NCI-H345 treated with DMSO at 0.1 percent for 48 hours (cell line): ENCODE results near the gene RNF223.
"Not testable (repeated sequence)": the region's sequence is repeated elsewhere in the genome, so short reads cannot be mapped to it uniquely, and the experiment has no call there.

Experiments
- DNase-seq: peaks from one replicate; lab custom pipeline; 2025; ENCODE audit not compliant: unreplicated experiment; lab: John Stamatoyannopoulos, UW

The RNF223 gene

DNA sequence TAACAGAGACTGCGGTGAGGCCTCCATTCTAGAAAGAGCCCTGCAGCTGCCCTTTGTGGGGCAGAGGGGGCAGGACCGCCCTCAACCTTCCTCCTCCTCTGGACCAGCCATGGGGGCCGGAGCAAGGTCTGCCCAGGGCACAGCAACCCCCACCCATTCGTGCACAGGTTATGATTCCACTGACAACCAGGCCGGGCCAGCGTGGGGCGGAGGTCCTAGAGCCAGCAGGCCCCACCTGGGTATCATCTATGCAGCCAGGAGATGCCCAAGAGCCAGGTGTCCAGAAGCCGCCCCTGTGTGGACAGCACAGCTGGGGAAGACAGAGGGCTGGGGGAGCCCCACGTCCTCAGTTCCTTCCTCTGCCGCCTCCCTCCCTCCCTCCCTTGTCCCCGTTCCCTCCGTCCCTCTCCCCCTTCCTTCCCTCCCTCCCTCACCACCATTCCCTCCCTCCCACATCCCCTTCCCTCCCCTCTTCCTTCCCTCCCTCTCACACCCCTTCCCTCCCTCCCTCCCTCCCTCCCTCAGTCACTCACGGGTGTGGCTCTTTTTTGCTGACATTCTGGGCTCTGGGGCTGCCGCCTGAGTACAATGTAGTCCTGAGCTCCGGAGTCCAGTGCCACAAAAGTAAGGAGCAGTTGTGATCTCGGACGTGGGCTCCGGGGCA, 12.3 kb downstream of the RNF223 start:
- DNase-seq, result no peak

DNA sequence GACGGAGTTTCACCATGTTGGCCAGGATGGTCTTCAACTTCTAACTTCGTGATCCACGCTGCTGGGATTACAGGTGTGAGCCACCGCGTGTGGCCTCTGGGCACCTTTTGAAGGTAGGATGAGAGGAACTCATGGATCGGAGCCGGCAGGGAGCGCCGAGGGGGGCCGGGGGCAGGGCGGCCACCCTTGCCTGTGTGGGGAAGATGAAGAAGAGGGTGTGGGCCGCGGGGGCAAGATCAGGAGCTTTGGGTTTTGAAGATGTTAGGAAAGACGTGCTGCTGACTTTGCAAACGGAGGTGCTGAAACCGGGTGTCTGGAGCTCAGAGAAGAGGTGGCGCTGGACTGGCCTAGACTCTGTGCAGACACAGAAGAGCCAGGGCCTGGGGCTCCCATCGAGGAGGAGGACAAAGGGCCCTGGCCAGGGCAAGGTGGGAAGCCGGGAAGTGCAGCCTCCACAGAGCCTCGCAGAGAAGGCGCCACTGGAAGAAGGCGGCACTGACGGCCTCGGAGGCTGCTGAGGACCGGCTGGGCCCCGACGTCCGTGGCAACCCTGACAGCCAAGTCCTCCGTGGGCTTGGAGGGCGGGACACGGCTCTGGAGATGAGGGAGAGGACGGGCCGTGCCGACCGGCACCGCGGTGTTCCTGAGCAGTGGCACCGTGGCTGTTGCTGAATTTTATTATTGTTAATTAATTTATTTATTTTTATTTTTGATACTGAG, 13.7 kb downstream of the RNF223 start:
- DNase-seq, result no peak

DNA sequence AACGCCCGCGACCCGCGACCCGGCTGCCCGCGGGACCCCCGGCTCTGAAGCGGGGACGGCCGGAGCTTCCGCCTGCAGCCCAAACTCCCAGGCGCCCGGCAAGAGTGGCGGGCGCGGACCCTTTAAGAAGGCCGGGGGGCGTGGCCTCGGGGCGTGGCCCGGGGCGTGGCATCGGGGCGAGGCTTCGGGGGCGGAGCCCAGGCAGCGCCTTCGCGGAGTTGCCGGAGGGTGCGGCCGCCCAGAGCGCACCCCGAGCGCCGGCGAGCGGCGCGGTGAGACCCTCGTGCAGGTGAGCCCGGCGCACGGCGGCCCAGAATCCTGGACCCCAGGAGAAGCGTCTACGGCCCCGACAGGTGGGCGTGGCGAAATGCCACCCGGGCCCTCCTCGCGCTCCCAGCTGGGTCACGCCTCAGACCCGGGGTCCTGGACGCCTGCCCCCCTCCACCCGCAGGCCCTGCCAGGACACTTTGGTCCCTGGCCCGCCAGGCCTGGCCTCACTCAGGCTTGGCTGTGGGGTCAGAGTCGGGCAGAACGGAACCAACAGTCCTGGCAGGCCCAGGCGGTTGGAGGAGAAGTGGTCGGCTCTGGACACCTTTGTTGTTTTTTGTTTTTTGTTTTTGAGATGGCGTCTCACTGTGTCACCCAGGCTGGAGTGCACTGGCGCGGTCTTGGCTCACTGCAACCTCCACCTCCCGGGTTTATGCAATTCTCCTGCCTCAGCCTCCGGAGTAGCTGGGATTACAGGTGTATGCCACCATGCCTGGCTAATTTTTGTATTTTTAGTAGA, 14.4 kb downstream of the RNF223 start:
- peak; percentile 31 for DNase-seq

DNA sequence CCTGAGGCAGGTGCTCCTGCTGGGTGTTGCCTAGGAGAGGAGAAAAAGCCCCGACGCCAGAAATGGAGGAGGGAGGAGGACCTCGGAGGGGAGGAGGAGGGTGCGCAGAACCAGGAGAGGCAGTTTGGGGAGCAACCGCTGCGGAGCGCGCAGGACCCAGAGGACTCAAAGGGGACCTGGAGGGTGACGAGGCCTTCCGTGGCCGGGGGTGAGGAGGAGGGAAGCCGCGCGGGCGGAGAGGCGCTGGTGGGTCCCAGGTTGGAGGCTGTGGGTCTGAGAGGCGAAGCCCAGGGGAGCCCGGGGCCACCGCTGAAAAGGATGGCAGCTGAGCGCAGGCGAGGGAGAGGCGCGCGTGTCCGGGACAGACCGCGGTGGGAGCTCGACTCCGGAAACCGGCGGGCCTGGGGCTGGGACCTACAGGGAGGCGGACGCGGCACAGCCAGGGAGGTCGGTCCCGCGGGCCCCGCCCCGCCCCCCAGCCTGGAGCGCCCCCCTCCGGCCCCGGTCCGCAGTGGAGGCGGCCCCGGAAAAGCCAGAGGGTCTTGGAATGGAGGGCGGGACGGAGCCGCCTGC, 15.1 kb downstream of the RNF223 start:
- no peak for DNase-seq

DNA sequence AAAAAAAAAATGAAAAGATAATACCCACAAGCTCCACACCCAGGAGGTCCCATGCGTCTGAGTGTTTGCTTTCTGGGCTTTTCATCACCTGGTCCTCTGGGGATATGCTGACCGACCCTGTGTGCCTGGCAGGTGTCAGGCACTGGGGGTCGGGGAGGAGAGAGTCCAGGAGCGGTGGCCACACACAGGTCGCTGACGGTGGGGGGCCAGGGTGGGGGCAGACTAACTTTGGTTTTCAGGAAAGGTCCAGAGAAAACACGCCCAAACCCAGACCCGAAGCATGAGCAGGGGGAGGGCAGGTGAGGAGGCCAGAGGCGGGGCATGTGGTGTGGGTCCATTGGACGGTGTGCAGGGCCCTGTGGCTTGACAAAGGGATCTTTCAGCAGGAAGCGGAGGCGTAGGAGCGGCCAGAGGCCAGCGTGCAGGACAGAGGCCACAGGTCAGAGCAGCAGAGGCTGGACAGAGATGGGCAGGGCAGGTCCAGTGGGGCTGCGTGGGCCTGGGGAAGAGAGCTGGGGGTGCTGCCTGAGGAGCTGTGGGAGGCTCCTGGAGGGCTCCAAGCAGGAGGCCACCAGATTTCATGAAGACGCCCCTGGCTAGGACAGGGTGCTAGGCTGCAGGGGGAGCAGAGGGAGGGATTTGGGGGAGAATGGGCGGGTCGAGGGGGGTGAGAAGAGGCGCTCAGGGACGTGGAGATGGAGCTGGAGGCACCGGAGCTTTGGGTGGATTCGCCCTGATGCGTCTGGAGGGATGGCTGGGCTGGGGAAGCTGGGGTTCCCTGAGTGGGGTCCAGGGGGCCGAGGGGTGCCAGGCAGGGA, 15.8 kb downstream of the RNF223 start:
- DNase-seq, result no peak

DNA sequence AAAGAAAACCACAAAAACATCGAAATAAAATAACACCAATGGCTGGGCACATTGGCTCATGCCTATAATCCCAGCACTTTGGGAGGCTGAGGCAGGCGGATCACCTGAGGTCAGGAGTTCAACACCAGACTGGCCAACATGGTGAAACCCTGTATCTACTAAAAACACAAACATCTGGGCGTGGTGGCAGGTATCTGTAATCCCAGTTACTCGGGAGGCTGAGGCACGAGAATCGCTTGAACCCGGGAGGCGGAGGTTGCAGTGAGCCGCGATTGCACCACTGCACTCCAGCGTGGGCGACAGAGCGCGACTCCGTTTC, 16.4 kb downstream of the RNF223 start:
- DNase-seq, result not testable (repeated sequence)

DNA sequence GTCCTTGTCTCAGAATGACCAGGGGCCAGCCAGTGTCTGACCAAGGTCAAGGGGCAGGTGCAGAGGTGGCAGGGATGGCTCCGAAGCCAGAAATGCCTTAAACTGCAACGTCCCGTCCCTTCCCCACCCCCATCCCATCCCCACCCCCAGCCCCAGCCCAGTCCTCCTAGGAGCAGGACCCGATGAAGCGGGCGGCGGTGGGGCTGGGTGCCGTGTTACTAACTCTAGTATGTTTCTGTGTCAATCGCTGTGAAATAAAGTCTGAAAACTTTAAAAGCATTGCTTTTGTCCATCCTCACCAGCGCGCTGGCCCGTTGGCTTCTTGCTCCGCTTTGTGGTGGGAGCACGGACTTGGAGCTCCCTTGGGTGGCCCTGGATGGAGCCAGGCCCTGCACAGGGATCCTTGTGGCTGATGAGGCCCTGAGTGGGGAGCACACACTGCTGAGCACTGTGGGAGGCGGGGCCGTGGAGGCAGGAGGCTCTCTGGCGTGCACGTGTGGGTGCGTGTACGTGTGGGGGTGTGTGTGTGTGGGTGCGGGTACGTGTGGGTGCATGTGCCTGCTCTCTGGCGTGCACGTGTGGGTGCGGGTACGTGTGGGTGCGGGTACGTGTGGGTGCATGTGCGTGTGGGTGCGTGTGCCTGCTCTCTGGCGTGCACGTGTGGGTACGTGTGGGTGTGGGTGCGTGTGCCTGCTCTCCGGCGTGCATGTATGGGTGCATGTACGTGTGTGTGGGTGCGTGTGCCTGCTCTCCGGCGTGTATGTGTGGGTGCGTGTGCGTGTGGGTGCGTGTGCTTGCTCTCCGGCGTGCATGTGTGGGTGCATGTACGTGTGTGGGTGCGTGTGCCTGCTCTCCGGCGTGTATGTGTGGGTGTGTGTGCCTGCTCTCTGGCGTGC, 18.0 kb downstream of the RNF223 start:
- no peak for DNase-seq

DNA sequence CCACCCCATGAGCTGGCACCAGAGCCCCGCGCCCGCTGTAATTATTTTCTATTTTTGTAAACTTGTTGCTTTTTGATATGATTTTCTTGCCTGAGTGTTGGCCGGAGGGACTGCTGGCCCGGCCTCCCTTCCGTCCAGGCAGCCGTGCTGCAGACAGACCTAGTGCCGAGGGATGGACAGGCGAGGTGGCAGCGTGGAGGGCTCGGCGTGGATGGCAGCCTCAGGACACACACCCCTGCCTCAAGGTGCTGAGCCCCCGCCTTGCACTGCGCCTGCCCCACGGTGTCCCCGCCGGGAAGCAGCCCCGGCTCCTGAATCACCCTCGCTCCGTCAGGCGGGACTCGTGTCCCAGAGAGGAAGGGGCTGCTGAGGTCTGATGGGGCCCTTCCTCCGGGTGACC, 19.1 kb downstream of the RNF223 start:
- DNase-seq, result no peak

DNA sequence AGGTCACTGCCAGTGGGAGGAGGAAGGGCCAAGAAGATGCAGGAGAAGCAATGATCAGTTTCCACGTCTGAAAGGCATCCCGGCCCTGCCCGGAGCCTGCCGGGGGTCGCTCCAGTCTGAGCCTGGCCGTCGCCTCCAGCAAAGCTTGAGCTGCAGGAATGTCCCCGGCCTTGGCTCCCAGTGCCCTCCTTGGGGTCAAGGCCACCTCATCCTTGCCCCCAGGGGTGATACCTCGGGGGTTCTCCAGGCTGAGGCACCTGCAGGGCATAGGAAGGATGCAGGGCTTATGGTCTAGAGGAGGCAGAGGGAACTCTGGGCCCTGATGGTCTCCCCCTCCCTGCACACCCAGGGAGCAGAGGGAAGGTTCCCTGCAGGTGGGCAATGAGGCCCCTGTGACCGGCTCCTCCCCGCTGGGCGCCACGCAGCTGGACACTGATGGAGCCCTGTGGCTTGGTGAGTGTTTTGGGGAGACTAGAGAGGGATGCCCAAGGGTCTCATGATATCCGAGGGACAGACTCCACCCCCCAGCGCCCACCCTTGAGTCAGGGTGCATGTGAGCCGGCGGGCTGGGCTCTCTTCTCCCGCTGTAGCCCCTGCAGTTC, 19.9 kb downstream of the RNF223 start:
- no peak for DNase-seq

DNA sequence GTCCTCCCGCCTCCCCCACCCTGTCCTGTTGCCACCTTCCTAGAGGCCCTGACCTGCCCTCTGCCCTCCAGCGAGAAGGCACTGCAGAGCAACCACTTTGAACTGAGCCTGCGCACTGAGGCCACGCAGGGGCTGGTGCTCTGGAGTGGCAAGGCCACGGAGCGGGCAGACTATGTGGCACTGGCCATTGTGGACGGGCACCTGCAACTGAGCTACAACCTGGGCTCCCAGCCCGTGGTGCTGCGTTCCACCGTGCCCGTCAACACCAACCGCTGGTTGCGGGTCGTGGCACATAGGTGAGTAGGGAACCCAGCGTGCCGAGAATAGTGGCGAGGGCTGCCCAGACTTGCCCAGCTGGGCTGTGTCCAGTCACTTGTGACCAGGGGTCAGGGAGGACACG, 20.4 kb downstream of the RNF223 start:
- no peak for DNase-seq

DNA sequence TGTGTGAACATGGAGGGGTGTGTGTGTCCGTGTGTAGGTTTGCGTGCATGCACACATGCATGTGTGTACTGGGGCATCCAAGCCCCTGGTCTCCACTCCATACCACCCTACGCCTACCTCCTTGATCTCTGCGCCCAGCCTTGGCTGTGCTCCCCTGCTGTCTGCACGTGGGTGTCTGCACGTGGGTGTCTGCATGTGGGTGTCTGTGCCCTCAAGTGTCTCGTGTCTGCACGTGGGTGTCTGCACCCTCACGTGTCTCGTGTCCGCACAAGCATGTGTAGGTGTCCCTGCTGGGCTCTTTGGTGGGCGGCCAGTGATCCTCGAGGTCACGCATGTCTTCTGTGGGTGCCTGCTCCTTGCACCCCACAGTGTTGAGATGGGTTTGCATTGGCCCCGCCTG, 21.1 kb downstream of the RNF223 start:
- DNase-seq, result no peak

DNA sequence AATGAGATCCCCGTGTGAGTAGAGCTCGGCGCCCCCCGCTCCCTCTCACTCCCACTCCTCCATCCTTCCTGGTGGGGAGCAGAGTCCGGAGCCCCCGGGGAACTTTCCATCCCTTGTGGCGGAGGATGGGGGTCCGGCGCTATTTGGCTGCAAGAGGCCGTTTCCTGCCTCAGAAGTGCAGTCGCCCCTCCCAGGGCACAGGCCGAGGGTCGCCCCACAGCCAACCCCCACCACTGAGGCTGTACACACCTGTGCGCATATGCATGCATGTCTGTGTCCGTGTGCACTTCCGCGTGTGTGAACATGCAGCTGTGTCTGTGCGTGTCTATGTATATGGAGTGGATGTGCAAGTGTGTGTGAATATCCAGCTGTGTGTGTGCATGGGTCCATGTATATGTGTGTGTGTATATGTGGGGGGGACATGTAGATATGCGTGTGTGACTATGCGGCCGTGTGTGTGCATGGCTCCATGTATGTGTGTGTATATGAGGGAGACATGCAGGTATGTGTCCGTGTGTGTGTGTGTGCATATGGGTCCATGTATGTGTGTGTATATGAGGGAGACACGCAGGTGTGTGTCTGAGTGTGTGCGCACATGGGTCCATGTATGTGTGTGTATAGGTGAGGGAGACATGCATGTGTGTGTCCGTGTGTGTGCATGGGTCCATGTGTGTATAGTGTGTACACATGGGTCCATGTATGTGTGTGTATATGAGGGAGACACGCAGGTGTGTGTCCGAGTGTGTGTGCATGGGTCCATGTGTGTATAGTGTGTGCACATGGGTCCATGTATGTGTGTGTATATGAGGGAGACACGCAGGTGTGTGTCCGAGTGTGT, 21.9 kb downstream of the RNF223 start:
- DNase-seq, result no peak

DNA sequence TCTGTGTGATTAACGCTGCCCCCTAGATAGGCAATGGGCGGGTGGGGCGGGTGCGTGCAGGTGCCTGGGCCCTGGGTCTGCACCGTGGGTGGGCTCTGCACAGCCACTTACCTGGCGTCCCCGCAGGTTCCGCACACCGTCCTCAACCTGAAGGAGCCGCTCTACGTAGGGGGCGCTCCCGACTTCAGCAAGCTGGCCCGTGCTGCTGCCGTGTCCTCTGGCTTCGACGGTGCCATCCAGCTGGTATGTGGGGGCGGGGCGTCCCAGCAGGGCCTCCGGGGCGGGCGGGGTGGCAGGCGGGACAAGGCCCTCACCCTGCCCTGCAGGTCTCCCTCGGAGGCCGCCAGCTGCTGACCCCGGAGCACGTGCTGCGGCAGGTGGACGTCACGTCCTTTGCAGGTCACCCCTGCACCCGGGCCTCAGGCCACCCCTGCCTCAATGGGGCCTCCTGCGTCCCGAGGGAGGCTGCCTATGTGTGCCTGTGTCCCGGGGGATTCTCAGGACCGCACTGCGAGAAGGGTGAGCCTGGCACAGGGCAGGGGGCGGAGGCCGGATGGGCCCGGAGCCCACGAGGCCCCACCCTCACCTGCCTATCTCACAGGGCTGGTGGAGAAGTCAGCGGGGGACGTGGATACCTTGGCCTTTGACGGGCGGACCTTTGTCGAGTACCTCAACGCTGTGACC, 22.8 kb downstream of the RNF223 start:
- no peak for DNase-seq

DNA sequence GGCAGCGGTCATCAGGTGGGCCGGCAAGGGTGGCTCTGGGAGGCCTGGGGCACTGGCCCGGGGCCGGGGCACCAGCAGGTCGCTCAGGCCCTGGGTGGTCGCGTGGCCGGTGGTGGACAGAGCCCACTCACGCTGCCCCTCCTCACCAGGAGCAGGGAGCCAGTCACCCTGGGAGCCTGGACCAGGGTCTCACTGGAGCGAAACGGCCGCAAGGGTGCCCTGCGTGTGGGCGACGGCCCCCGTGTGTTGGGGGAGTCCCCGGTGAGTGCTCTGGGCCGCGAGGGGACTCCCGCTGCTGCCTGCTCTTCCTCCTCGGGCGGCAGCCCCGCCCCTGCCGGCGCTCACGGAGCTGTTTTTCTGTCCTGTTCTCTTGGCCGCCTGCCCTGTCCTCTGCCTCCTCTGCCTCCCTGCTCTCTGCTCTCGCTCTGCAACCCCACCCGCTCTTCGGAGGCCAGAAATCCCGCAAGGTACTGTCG, 23.5 kb downstream of the RNF223 start:
- no peak for DNase-seq

DNA sequence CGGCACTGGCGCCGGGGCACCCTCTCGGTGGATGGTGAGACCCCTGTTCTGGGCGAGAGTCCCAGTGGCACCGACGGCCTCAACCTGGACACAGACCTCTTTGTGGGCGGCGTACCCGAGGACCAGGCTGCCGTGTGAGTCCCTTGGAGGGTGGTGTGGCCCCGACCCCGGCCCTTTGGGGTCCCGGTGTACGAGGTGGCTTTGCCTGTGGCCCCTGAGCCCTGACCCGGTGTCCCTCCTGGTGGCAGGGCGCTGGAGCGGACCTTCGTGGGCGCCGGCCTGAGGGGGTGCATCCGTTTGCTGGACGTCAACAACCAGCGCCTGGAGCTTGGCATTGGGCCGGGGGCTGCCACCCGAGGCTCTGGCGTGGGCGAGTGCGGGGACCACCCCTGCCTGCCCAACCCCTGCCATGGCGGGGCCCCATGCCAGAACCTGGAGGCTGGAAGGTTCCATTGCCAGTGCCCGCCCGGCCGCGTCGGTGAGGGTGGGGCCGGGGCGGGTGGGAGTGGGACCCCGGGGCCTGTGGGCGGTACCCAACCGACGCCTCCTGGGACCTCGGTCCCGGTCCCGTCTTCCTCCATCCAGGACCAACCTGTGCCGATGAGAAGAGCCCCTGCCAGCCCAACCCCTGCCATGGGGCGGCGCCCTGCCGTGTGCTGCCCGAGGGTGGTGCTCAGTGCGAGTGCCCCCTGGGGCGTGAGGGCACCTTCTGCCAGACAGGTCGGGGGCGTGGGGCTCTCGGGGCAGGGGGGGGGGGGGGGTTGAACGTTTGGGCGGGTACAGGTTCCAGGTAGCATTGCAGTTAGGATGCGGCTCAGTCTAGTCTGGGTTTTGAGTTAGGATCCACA, 24.6 kb downstream of the RNF223 start:
- no peak for DNase-seq

DNA sequence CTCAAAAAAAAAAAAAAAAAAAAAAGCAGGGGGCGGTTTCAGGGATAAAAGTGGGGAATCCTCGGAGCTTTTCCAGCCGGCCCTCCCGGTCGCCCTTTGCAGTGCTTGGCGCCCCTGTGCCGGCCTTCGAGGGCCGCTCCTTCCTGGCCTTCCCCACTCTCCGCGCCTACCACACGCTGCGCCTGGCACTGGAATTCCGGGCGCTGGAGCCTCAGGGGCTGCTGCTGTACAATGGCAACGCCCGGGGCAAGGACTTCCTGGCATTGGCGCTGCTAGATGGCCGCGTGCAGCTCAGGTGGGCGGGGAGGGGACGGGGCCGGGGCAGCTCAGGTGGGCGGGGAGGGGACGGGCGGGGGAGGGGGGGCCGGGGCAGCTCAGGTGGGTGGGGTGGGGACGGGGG, 25.3 kb downstream of the RNF223 start:
- no peak for DNase-seq

DNA sequence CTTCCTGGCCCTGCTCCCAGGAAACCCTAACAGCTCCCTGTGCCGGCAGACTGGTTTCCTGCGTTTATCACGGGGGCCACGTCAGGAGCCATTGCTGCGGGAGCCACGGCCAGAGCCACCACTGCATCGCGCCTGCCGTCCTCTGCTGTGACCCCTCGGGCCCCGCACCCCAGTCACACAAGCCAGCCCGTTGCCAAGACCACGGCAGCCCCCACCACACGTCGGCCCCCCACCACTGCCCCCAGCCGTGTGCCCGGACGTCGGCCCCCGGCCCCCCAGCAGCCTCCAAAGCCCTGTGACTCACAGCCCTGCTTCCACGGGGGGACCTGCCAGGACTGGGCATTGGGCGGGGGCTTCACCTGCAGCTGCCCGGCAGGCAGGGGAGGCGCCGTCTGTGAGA, 26.1 kb downstream of the RNF223 start:
- DNase-seq, result no peak
